ENCODE measurements around the gene SYS1. TPM values are rescaled to one million over a fixed set of nuclear protein-coding genes. Genes with fewer than 3 reads are reported as not detected.

Gene SYS1
- total RNA-seq, 1 experiment from 2014 or later = 19.1 TPM

GRCh38 chr20:45409521-45410272 is 46.7 kb downstream of the SYS1 start:
- POLR2A ChIA-PET = interaction anchor here (0.6 kb wide), 1 partner anchor 420 kb away, joined by 3 read pairs; no protein-coding TSS in a partner anchor
- intact Hi-C loops (cut with micrococcal nuclease) = no loop called here
- no peak for TF ChIP-seq CTCF (IDR thresholded peaks at IDR 0.05; ENCODE audit: unreplicated experiment)
- DNase-seq (ENCODE audit: unreplicated experiment) = no peak
- no peaks in the 10 kb centered on the region for H3K27me3 Mint-ChIP-seq (ENCODE audit: insufficient read depth, unreplicated experiment)
- H3K27ac Mint-ChIP-seq (ENCODE audit: low read depth, unreplicated experiment) = no peak overlapping the region
- no peaks in the 10 kb centered on the region for H3K9me3 Mint-ChIP-seq (ENCODE audit: unreplicated experiment)
- H3K4me1 Mint-ChIP-seq (ENCODE audit: insufficient read depth, unreplicated experiment) = no peaks in the 10 kb centered on the region
- no peak overlapping the region for H3K4me3 Mint-ChIP-seq (ENCODE audit: unreplicated experiment)
- CTCF ChIA-PET = interaction anchor here (0.5 to 1.0 kb wide), 6 partner anchors 26 to 362 kb away, joined by 3 to 6 read pairs (median 3); partner anchors contain the start of gene SYS1
- H3K36me3 Mint-ChIP-seq (ENCODE audit: insufficient read depth, unreplicated experiment) = no peaks in the 10 kb centered on the region
- BruUV-seq (replicated peaks) = TSS peak; percentile 38

- Mint-ChIP-seq H3K36me3 (ENCODE audit: insufficient read depth, unreplicated experiment) (peaks cover 3% of the 10 kb centered on the region), H3K27ac (ENCODE audit: low read depth, unreplicated experiment) (no peak overlapping the region), H3K4me3 (ENCODE audit: unreplicated experiment) (no peak overlapping the region), H3K4me1 (ENCODE audit: insufficient read depth, unreplicated experiment) (peaks cover 5% of the 10 kb centered on the region), H3K9me3 (ENCODE audit: unreplicated experiment) (no peaks in the 10 kb centered on the region), H3K27me3 (ENCODE audit: insufficient read depth, unreplicated experiment) (no peaks in the 10 kb centered on the region)
- no peak for DNase-seq (ENCODE audit: unreplicated experiment)
- intact Hi-C loops (cut with micrococcal nuclease) = no loop called here
- CTCF ChIA-PET = interaction anchor here (3.9 kb wide), 1 partner anchor 26 kb away, joined by 24 read pairs; no protein-coding TSS in a partner anchor
- no TSS peak for BruUV-seq (replicated peaks)
- no peak for TF ChIP-seq CTCF (IDR thresholded peaks at IDR 0.05; ENCODE audit: unreplicated experiment)
- POLR2A ChIA-PET = interaction anchor here (0.6 kb wide), 1 partner anchor 64 kb away, joined by 3 read pairs; no protein-coding TSS in a partner anchor
Measured at GRCh38 chr20:45410887-45411286, 47.9 kb downstream of the SYS1 start.

GRCh38 chr20:45412653-45413052 is 49.7 kb downstream of the SYS1 start:
- no peak for DNase-seq (ENCODE audit: unreplicated experiment)
- BruUV-seq (replicated peaks) = no TSS peak
- CTCF ChIA-PET = interaction anchor here (0.6 to 3.9 kb wide), 12 partner anchors 20 to 482 kb away, joined by 3 to 24 read pairs (median 4); partner anchors contain the start of gene SYS1
- Mint-ChIP-seq H3K27me3 (ENCODE audit: insufficient read depth, unreplicated experiment) (no peaks in the 10 kb centered on the region), H3K27ac (ENCODE audit: low read depth, unreplicated experiment) (no peak overlapping the region), H3K4me1 (ENCODE audit: insufficient read depth, unreplicated experiment) (peaks cover 5% of the 10 kb centered on the region), H3K4me3 (ENCODE audit: unreplicated experiment) (no peak overlapping the region), H3K9me3 (ENCODE audit: unreplicated experiment) (no peaks in the 10 kb centered on the region), H3K36me3 (ENCODE audit: insufficient read depth, unreplicated experiment) (peaks cover 7% of the 10 kb centered on the region)
- no peak for TF ChIP-seq CTCF (IDR thresholded peaks at IDR 0.05; ENCODE audit: unreplicated experiment)
- POLR2A ChIA-PET = interaction anchor here (0.7 to 1.5 kb wide), 2 partner anchors 50 to 374 kb away, joined by 3 to 7 read pairs; partner anchors contain the start of gene SYS1
- intact Hi-C loops (cut with micrococcal nuclease) = no loop called here

GRCh38 chr20:45413479-45413878 is 50.5 kb downstream of the SYS1 start:
- Mint-ChIP-seq H3K36me3 (ENCODE audit: insufficient read depth, unreplicated experiment) (peaks cover 7% of the 10 kb centered on the region), H3K4me3 (ENCODE audit: unreplicated experiment) (no peak overlapping the region), H3K27ac (ENCODE audit: low read depth, unreplicated experiment) (no peak overlapping the region), H3K27me3 (ENCODE audit: insufficient read depth, unreplicated experiment) (no peaks in the 10 kb centered on the region), H3K4me1 (ENCODE audit: insufficient read depth, unreplicated experiment) (peaks cover 10% of the 10 kb centered on the region), H3K9me3 (ENCODE audit: unreplicated experiment) (no peaks in the 10 kb centered on the region)
- intact Hi-C loops (cut with micrococcal nuclease) = no loop called here
- DNase-seq (ENCODE audit: unreplicated experiment) = no peak
- BruUV-seq (replicated peaks) = no TSS peak
- TF ChIP-seq CTCF (IDR thresholded peaks at IDR 0.05; ENCODE audit: unreplicated experiment) = no peak
- CTCF ChIA-PET = interaction anchor here (0.6 to 3.9 kb wide), 8 partner anchors 21 to 357 kb away, joined by 3 to 24 read pairs (median 4); partner anchors contain the start of gene SYS1
- POLR2A ChIA-PET = interaction anchor here (0.7 to 1.5 kb wide), 3 partner anchors 49 to 373 kb away, joined by 3 to 7 read pairs (median 3); partner anchors contain the start of gene SYS1
